Activated naive CD4-positive, alpha-beta T cell treated with anti-CD3 and anti-CD28 coated beads, Interleukin-2, amount 50 U/mL, for 24 hours (primary cell): ENCODE data around the gene PHACTR1.
A peak's percentile ranks its signal among the peaks of the same experiment; 100 is the strongest.

ENCODE experiments used
- H3K27ac Mint-ChIP-seq: one replicate; pipeline ENCODE4 v1.8.0; 2021; ENCODE audit warnings: mild to moderate bottlenecking, mixed read lengths
- H3K27me3 Mint-ChIP-seq: one replicate; pipeline ENCODE4 v1.8.0; 2021; ENCODE audit warnings: mixed read lengths
- H3K36me3 Mint-ChIP-seq: one replicate; pipeline ENCODE4 v1.8.0; 2021; ENCODE audit warnings: mixed read lengths
- H3K4me1 Mint-ChIP-seq: one replicate; pipeline ENCODE4 v1.8.0; 2021; ENCODE audit warnings: mixed read lengths
- H3K4me3 Mint-ChIP-seq: one replicate; pipeline ENCODE4 v1.8.0; 2021; ENCODE audit warnings: mild to moderate bottlenecking, mixed read lengths
- H3K9me3 Mint-ChIP-seq: one replicate; pipeline ENCODE4 v1.8.0; 2021; ENCODE audit warnings: mixed read lengths

Gene PHACTR1

DNA sequence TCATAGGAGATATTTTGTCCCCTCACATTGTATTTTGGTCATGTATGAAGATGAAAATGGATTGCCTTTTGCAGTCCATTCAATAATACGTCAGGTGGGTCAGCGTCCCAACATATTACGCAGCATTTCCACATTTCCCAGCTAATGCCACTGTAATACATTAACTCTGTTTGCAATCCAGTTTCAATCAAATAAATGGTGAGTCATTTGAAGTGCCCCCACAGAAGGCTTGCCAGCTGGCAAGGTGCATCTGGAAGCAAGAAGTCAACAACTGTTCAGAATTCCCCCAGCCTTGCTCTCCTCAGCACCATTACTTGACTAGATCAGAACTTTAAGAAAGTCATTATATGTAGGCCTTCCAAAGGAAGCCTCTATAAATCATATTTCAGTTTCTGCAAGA lies 50.4 kb downstream of the PHACTR1 start:
- Mint-ChIP-seq H3K27me3 (peaks cover 6% of the 10 kb centered on the region), H3K36me3 (no peaks in the 10 kb centered on the region), H3K9me3 (no peaks in the 10 kb centered on the region), H3K4me1 (no peaks in the 10 kb centered on the region), H3K4me3 (no peak overlapping the region), H3K27ac (no peak overlapping the region)

DNA sequence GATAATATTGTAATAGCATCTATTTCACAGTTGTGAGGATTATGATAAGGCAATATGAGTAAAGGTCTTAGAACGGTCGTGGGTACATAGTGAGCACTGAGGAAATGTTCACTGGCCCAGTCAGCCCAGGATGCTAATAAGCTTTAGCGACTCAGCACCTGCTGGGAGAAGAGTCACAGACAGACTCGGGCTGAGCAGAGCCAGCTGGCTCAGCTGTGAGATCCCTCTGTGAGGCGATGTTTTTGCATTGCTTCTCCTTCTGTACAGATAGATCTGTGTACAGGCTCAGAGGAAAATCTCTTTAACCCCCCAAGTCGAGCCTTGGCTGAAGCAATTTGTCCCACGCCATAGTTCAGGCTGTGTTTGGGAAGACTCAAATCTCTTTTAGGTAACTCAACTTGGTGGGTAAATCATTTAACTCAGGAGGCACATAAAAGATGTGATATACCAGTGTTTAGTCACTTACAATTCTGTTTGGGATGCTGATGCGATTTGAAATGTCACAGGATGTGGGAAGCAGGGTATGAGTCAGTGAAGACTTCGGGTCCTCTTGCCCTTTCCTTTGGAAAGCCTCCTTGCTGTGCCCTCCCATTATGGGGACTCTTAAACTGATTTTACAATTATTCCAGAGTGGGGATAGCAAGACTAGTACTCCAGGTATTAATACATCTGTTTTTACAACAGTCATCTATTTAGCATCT lies 53.1 kb downstream of the PHACTR1 start:
- H3K27ac Mint-ChIP-seq, result no peak overlapping the region

GRCh38 chr6:12772416-12772815 lies 55.8 kb downstream of the PHACTR1 start:
- peaks cover 10% of the 10 kb centered on the region for H3K27me3 Mint-ChIP-seq
- H3K36me3 Mint-ChIP-seq, result no peaks in the 10 kb centered on the region
- no peak overlapping the region for H3K27ac Mint-ChIP-seq
- no peak overlapping the region for H3K4me3 Mint-ChIP-seq
- H3K9me3 Mint-ChIP-seq, result no peaks in the 10 kb centered on the region
- no peaks in the 10 kb centered on the region for H3K4me1 Mint-ChIP-seq

More for the DNA sequence above, 53.1 kb downstream of the PHACTR1 start:
- Mint-ChIP-seq H3K4me1 (no peaks in the 10 kb centered on the region), H3K36me3 (no peaks in the 10 kb centered on the region), H3K27me3 (peaks cover 8% of the 10 kb centered on the region), H3K4me3 (no peak overlapping the region), H3K9me3 (no peaks in the 10 kb centered on the region)

DNA sequence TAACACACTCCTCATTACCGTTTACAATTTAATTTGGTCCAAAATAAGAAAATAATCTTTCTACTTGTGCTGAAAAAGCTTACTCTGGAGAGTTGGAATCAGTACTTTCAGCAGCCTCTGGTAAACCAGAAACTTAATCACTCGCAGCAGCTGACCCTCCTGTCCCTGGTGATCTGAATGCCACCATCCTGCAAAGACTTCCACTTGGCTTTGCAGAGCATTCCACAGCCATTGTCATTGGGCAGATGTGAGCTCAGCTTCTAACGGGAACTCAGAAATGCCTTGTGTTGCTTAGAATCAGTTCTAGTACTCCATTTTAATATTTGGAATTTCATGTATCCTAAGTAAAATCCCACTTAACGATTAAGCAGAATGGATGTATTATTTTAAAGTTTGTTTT lies 59.7 kb downstream of the PHACTR1 start:
- Mint-ChIP-seq H3K27ac (peak overlapping the region; percentile 49), H3K4me3 (no peak overlapping the region), H3K9me3 (no peaks in the 10 kb centered on the region), H3K27me3 (peaks cover 6% of the 10 kb centered on the region), H3K36me3 (no peaks in the 10 kb centered on the region), H3K4me1 (no peaks in the 10 kb centered on the region)

DNA sequence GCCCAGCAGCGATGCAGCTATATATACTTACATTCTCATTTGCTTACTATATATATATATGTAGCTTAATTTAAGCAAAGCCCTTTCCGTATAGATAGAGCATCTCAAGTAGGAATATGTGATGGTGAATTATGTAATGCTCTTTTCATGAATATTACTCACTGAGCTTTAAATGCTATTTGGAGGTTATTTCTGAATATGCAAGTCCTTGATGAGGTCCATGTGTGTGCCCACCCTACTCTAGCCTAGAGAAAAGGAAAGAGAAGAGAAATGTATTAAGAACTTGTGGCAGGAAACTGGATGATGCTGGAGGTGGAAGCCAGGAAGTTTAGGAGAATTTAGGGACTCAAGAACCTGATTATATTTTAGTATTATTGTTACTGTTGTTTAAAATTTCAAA lies 63.2 kb downstream of the PHACTR1 start:
- Mint-ChIP-seq H3K4me3 (no peak overlapping the region), H3K27ac (no peak overlapping the region), H3K9me3 (no peaks in the 10 kb centered on the region)

DNA sequence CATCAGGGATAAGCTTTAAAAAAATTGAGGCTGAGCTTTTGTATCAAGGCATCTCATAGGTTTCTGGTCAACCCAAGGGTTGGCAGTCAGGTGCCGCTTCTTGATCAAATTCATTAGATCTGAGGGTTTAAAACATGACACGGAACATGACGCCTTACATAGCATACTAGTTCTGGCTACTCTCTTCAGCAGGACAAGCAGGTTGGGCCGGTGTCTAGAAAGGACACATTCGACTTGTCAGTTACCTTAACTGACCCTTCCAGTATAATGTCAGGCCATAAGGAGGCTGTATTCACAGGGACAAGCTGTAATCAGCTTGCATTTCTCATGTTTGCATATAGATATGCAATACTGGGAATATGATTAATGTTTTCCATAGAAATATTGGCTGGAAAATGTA lies 65.6 kb downstream of the PHACTR1 start:
- no peak overlapping the region for H3K27ac Mint-ChIP-seq
- H3K4me3 Mint-ChIP-seq, result no peak overlapping the region

More for the DNA sequence above, 63.2 kb downstream of the PHACTR1 start:
- Mint-ChIP-seq H3K4me1 (no peaks in the 10 kb centered on the region), H3K36me3 (no peaks in the 10 kb centered on the region), H3K27me3 (peaks cover 2% of the 10 kb centered on the region)

DNA sequence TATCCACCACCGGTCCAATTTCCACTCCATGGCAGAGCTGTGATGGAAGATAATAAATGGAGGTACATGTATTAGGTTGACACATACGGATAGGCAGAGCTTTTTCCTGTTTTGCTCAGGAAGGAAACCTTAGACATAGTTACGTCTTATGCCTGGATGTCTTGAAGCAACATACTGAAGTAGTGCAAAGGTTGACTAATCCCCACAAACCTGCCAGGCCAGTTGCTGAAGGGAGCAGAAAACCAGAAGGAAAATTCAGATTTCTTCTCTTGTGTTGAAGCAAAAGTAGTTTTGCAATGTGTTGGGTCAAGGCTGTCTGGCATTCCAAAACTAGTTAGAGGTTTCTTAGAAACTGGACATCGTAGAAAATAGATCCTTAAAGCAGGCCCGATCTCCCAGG lies 68.7 kb downstream of the PHACTR1 start:
- Mint-ChIP-seq H3K4me3 (no peak overlapping the region), H3K4me1 (no peaks in the 10 kb centered on the region), H3K27me3 (peaks cover 4% of the 10 kb centered on the region), H3K27ac (no peak overlapping the region), H3K9me3 (no peaks in the 10 kb centered on the region), H3K36me3 (no peaks in the 10 kb centered on the region)

More for the DNA sequence above, 65.6 kb downstream of the PHACTR1 start:
- H3K4me1 Mint-ChIP-seq, result no peaks in the 10 kb centered on the region
- no peaks in the 10 kb centered on the region for H3K9me3 Mint-ChIP-seq
- H3K27me3 Mint-ChIP-seq, result no peaks in the 10 kb centered on the region
- no peaks in the 10 kb centered on the region for H3K36me3 Mint-ChIP-seq

DNA sequence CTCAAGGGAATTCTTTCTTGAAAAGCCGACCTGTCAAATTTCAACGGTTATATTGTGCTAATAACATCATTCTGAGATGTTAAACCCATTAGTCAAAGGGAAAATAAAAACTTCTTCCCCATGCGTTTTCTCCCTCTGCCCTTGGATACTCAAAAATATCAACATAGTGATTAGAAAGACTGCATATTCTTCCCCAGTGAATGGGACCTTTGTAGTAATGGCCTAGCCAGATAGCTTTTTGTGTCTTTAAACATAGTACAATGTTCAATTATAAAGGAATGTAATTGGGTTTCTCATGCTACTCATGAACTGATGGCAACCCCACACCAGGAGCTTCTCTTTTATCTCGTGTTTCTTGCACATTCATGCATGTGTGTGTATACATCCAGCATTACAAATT lies 69.4 kb downstream of the PHACTR1 start:
- no peaks in the 10 kb centered on the region for H3K36me3 Mint-ChIP-seq
- no peaks in the 10 kb centered on the region for H3K4me1 Mint-ChIP-seq
- H3K4me3 Mint-ChIP-seq, result no peak overlapping the region
- no peak overlapping the region for H3K27ac Mint-ChIP-seq
- H3K27me3 Mint-ChIP-seq, result peaks cover 6% of the 10 kb centered on the region
- no peaks in the 10 kb centered on the region for H3K9me3 Mint-ChIP-seq

DNA sequence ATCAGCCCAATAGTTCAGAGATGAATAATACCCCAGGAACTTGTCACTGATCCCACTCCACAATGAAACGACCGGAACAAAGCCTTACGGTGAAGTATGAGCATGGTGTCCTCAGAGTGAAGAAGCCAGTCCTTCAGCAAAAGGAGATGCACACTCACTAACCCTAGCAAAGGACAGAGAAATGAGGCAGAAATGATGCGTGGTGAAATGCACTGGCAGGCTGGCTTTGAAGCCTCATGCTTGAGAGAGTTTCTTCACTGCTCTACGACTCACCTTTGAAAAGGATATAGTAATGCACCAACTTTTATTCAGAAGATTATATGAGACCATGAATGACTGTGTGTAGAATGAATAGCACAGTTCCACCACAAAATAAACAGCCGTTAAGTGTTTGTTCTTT lies 74.8 kb downstream of the PHACTR1 start:
- Mint-ChIP-seq H3K4me1 (no peaks in the 10 kb centered on the region), H3K36me3 (no peaks in the 10 kb centered on the region), H3K4me3 (no peak overlapping the region), H3K9me3 (no peaks in the 10 kb centered on the region), H3K27me3 (peaks cover 6% of the 10 kb centered on the region), H3K27ac (no peak overlapping the region)

GRCh38 chr6:12798326-12798725 lies 81.8 kb downstream of the PHACTR1 start:
- no peak overlapping the region for H3K4me3 Mint-ChIP-seq
- H3K27ac Mint-ChIP-seq, result no peak overlapping the region
- H3K9me3 Mint-ChIP-seq, result no peaks in the 10 kb centered on the region
- no peaks in the 10 kb centered on the region for H3K4me1 Mint-ChIP-seq
- no peaks in the 10 kb centered on the region for H3K36me3 Mint-ChIP-seq
- peaks cover 5% of the 10 kb centered on the region for H3K27me3 Mint-ChIP-seq

DNA sequence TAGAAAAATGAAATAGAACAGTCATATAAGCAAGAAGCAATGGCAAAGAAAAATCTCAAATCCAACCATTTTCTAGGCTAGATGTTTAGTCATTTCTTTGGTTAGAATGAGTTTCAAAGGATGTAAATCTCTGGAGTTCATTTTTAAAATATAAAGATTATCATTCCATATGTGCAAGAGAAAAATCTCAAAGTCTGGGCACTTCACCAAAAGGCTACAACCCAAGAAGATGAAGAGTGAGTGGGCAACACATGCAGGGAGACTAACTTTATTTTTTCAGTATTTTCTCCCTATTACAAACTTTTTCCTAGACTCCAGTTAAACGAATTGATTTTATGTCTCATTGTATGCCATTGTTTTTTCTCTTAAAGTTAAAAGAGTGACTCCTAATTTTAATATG lies 83.6 kb downstream of the PHACTR1 start:
- no peak overlapping the region for H3K4me3 Mint-ChIP-seq
- no peaks in the 10 kb centered on the region for H3K4me1 Mint-ChIP-seq
- peaks cover 7% of the 10 kb centered on the region for H3K27me3 Mint-ChIP-seq
- no peaks in the 10 kb centered on the region for H3K9me3 Mint-ChIP-seq
- H3K27ac Mint-ChIP-seq, result no peak overlapping the region
- H3K36me3 Mint-ChIP-seq, result no peaks in the 10 kb centered on the region

DNA sequence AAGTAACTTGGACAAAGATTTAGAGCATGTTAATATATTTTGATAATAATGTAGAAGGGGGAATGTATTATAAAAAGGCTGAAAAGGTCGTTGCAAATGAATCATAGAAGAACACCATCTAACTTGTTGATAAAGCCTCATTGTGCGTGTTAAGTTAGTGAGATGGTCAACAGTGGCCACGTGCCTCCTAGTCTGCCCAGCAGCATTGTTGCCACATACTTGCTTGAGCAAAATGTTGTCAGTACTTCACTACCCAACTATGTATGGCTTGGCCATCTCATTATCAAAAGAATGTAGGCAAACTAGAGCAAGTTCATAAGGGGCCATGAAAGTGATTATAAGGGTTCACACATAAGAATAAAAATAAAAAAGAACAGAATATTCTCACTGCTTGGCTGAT lies 84.6 kb downstream of the PHACTR1 start:
- H3K9me3 Mint-ChIP-seq, result no peaks in the 10 kb centered on the region
- no peaks in the 10 kb centered on the region for H3K36me3 Mint-ChIP-seq
- H3K4me3 Mint-ChIP-seq, result no peak overlapping the region
- no peaks in the 10 kb centered on the region for H3K4me1 Mint-ChIP-seq
- no peak overlapping the region for H3K27ac Mint-ChIP-seq
- peaks cover 8% of the 10 kb centered on the region for H3K27me3 Mint-ChIP-seq

DNA sequence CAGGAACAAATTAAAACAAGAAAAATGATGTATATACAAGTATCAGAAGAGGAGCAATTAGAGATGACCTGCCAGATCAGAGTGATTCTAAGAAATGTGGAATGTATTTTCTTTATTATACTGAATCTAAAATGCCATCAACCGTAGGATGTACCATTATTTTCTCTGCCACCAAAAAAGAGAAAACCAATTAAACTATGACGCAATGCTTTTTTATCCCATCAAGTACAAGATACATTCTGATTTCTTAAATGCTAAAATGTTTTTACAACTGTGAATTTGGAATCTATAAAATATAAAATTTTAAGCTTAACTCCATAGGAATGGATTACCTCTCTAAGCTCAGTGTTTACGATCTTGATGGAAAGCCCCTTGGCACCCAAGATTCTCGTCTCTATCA lies 85.9 kb downstream of the PHACTR1 start:
- no peaks in the 10 kb centered on the region for H3K9me3 Mint-ChIP-seq
- H3K27me3 Mint-ChIP-seq, result peaks cover 8% of the 10 kb centered on the region
- no peaks in the 10 kb centered on the region for H3K4me1 Mint-ChIP-seq
- no peaks in the 10 kb centered on the region for H3K36me3 Mint-ChIP-seq
- H3K27ac Mint-ChIP-seq, result no peak overlapping the region
- H3K4me3 Mint-ChIP-seq, result no peak overlapping the region

DNA sequence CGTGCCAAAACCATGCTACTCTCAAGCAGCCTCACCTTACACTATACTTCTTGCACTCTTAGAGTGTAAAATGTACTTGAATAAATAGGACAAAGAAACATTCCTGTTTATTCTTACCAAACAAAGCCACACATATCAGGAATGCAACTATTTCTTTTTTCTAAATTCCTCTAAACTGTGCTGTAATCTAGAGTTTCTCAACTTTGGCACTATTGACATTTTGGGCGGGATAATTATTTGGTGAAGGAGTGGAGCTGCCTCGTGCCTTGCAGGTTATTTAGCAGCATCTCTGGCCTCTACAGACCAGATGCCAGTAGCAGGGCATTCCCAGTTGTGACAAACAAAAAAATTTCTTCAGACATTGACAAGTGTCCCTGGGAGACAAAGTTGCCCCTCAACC lies 86.9 kb downstream of the PHACTR1 start:
- peaks cover 11% of the 10 kb centered on the region for H3K27me3 Mint-ChIP-seq

GRCh38 chr6:12804952-12805645 lies 88.5 kb downstream of the PHACTR1 start:
- peaks cover 11% of the 10 kb centered on the region for H3K27me3 Mint-ChIP-seq
- H3K36me3 Mint-ChIP-seq, result no peaks in the 10 kb centered on the region
- H3K27ac Mint-ChIP-seq, result no peak overlapping the region
- no peak overlapping the region for H3K4me3 Mint-ChIP-seq
- H3K4me1 Mint-ChIP-seq, result no peaks in the 10 kb centered on the region
- no peaks in the 10 kb centered on the region for H3K9me3 Mint-ChIP-seq

More for the DNA sequence above, 86.9 kb downstream of the PHACTR1 start:
- H3K9me3 Mint-ChIP-seq, result no peaks in the 10 kb centered on the region
- H3K4me1 Mint-ChIP-seq, result no peaks in the 10 kb centered on the region
- H3K4me3 Mint-ChIP-seq, result no peak overlapping the region
- no peak overlapping the region for H3K27ac Mint-ChIP-seq
- H3K36me3 Mint-ChIP-seq, result no peaks in the 10 kb centered on the region

GRCh38 chr6:12806136-12806535 lies 89.6 kb downstream of the PHACTR1 start:
- Mint-ChIP-seq H3K4me1 (no peaks in the 10 kb centered on the region), H3K27me3 (peaks cover 10% of the 10 kb centered on the region), H3K27ac (no peak overlapping the region), H3K4me3 (no peak overlapping the region), H3K9me3 (no peaks in the 10 kb centered on the region), H3K36me3 (no peaks in the 10 kb centered on the region)
